WERI-Rb-1 (cell line): Measurements from ENCODE around the gene HOXC6.

Experiments
- DNase-seq: peaks from one replicate; pipeline ENCODE4 v3.0.0-alpha.2; 2020
- H3K27ac ChIP-seq: fragments of 250-450 bp; sonication (Bioruptor Pico); 2 replicates; pipeline ENCODE4 v1.5.1; 2020; ENCODE audit warnings: mild to moderate bottlenecking, moderate library complexity
- H3K27me3 ChIP-seq: fragments of 250-450 bp; sonication (Bioruptor Pico); 2 replicates; pipeline ENCODE4 v1.5.1; 2021; ENCODE audit warnings: mild to moderate bottlenecking, low read depth, moderate library complexity; ENCODE audit not compliant: insufficient read depth, severe bottlenecking
- H3K36me3 ChIP-seq: fragments of 250-450 bp; sonication (Bioruptor Pico); 2 replicates; pipeline ENCODE4 v1.5.1; 2020; ENCODE audit warnings: mild to moderate bottlenecking, moderate library complexity
- H3K4me3 ChIP-seq: 2 replicates; pipeline ENCODE4 v1.5.1; 2011; ENCODE audit warnings: low read depth, mild to moderate bottlenecking, control low read depth, low read length
- H3K9me3 ChIP-seq: fragments of 250-450 bp; sonication (Bioruptor Pico); 2 replicates; pipeline ENCODE4 v1.5.1; 2021; ENCODE audit warnings: mild to moderate bottlenecking, moderate library complexity; ENCODE audit not compliant: severe bottlenecking
- CTCF ChIP-seq: IDR thresholded peaks from 2 replicates; pipeline ENCODE4 v1.5.1; 2011; ENCODE audit warnings: low read depth, mild to moderate bottlenecking, control low read depth, inconsistent platforms, low read length

Gene HOXC6

DNA sequence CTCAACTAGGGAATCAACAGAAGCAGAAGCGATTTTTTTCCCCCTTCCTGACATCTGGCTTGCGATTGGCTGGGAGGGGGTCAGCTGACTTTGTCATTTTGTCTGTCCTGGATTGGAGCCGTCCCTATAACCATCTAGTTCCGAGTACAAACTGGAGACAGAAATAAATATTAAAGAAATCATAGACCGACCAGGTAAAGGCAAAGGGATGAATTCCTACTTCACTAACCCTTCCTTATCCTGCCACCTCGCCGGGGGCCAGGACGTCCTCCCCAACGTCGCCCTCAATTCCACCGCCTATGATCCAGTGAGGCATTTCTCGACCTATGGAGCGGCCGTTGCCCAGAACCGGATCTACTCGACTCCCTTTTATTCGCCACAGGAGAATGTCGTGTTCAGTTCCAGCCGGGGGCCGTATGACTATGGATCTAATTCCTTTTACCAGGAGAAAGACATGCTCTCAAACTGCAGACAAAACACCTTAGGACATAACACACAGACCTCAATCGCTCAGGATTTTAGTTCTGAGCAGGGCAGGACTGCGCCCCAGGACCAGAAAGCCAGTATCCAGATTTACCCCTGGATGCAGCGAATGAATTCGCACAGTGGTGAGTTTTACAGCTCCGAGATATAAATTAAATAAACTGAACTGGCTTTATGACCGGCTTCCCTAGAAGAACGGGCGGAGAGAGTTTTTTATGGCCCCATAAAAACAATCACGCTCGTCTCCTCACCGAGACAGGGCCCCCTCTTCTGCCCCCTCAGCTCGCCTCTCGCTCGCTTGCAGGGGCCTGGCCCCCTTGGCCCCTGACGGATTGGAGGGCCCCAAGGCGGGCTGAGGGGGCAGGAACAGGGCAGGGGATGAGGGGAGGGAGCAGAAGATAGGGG is at the start of gene HOXC6:
Gene HOXC6, plus strand, starts transcription at position 127 of the 888 bp plus-strand sequence. Its CDS starts 82 bp downstream, at position 209.
- peak within 1 kb of the TSS; percentile 67 for H3K27ac ChIP-seq
- H3K9me3 ChIP-seq: no peaks in the 10 kb centered on the region
- H3K27me3 ChIP-seq: no peaks in the 10 kb centered on the region
- H3K4me3 ChIP-seq: peak within 1 kb of the TSS; percentile 72
- H3K36me3 ChIP-seq: no peaks in the 10 kb centered on the region; the same call in 1 of the 2 replicates
- DNase-seq: peak; percentile 57
- no peak for TF ChIP-seq CTCF

- Histone ChIP-seq H3K27me3 (no peaks in the 10 kb centered on the region), H3K4me3 (no peak overlapping the region), H3K27ac (no peak overlapping the region), H3K36me3 (no peaks in the 10 kb centered on the region), H3K9me3 (peaks cover 4% of the 10 kb centered on the region)
- DNase-seq: no peak
- TF ChIP-seq CTCF: no peak
These were observed 49.5 kb upstream of the HOXC6 start for GRCh38 chr12:53978477-53979356.

- no peak overlapping the region for H3K27ac ChIP-seq
- DNase-seq: no peak
- H3K36me3 ChIP-seq: no peaks in the 10 kb centered on the region
- H3K27me3 ChIP-seq: no peaks in the 10 kb centered on the region
- no peak for TF ChIP-seq CTCF
- H3K4me3 ChIP-seq: no peak overlapping the region
- peaks cover 4% of the 10 kb centered on the region for H3K9me3 ChIP-seq
These were observed 48.0 kb upstream of the HOXC6 start for GRCh38 chr12:53980104-53980801.

DNA sequence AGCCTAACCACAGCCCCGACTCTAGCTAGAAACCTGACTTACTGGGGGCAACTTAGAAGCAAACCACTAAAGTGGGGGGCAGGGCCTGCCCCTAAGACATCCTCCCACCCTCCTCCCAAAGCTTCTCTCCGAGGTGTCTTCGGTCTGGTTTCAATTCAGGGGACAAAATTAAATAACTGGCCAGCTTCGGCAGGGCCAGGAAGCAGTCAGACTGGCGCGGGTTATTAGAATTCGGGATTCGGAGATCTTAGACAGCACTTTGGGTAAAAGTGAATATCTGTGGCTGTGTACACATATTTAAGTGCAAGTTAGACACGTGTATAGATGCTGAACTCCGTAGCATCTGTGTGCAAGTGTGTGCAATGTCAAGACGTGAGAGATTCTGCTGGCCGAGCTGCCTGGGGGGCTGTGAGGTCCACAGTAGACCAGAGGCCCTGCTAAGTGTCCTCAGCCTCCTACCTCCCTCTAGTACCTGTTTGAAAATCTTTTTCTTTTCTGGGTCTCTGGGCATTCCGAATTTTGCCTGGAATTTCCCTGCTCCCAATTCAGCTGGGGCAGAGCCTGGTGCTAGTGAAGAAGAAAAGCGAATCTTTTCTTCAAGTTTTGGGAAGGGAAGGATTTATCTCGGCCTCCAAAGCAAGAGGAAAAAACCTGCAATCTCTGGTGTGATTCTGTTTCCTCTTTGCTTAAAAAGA is 47.3 kb upstream of the HOXC6 start:
- Histone ChIP-seq H3K27me3 (no peaks in the 10 kb centered on the region), H3K27ac (no peak overlapping the region), H3K9me3 (peaks cover 4% of the 10 kb centered on the region), H3K4me3 (no peak overlapping the region), H3K36me3 (no peaks in the 10 kb centered on the region)
- no peak for TF ChIP-seq CTCF
- no peak for DNase-seq
